ENCODE measurements around the gene DNAH17.

DNAH17 gene

DNA sequence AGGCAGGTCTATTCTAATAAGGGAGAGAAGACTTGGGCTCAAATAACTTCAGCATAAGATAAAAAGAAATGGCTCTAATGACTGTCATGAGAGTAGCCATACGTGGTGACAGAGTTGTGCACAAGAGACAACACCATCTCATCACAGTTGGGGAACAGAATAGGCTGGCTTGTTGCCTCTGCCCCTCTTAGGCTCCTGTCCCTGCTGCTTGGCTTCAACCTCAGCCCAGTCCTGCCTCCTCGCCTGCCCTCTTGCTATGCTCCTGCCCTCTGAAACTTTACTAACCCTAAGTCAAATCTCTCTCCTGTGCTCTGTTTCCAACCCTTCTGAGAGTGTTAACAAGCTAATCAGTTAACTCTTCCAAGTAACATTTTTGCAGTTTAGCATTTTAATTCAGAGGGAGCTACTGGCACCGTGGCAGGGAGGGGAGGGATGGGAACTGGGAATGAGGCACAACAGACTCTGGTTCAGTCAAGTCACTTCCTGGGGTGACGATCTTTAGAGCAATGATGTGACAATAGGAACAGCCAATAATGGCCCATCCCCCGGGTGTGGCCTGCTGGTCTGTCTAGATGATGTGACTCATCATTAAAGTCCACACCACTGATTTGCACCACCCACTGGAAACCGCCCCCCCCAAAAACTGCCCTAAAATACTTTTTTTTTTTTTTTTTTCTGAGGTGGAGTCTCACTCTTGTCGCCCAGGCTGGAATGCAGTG is 35.5 kb downstream of the DNAH17 start:
- DNase-seq, result no peak

GRCh38 chr17:78539781-78540180 is 37.4 kb downstream of the DNAH17 start:
- no peak for DNase-seq

GRCh38 chr17:78538033-78538776 is 39.0 kb downstream of the DNAH17 start:
- no peak for DNase-seq

DNA sequence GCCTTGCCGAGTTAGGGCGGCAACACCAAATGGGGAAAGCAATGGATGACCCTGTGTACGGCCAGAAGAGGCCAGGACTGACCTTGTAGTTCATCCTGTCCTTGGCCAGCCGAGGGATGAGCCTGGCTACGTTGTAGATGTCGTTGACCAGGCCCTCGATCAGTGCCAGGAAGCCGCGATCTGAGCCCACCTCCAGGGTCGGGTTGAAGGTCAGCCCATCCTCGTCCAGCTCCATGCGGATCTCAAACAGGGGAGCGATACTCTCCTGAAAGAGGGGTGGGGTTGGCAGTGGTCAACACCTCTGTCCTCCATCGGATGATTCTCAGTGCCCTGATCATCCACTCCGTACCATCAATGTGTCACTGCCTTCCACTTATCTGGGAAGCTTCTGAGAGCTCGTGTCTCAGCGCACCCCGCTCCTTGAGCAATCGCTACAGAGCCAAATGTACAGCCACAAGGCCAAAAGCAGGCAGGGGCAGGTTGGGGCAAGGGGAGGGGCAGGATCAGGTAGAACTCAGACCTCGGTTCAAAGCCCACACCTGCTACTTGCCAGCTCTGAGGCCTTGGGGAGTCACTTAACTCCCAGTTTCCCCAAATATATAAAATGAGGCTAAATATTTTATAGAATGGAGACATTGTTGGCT is 39.9 kb downstream of the DNAH17 start:
- DNase-seq, result no peak

GRCh38 chr17:78535273-78536197 is 41.7 kb downstream of the DNAH17 start:
- DNase-seq, result no peak

- no peak for DNase-seq
Measured at GRCh38 chr17:78534492-78535272, 42.5 kb downstream of the DNAH17 start.

- DNase-seq, result no peak
Measured at GRCh38 chr17:78532922-78533640, 44.1 kb downstream of the DNAH17 start.

- DNase-seq, result no peak
Measured at GRCh38 chr17:78532311-78532710, 44.9 kb downstream of the DNAH17 start.

- no peak for DNase-seq
Measured at GRCh38 chr17:78530675-78531074, 46.5 kb downstream of the DNAH17 start.

DNA sequence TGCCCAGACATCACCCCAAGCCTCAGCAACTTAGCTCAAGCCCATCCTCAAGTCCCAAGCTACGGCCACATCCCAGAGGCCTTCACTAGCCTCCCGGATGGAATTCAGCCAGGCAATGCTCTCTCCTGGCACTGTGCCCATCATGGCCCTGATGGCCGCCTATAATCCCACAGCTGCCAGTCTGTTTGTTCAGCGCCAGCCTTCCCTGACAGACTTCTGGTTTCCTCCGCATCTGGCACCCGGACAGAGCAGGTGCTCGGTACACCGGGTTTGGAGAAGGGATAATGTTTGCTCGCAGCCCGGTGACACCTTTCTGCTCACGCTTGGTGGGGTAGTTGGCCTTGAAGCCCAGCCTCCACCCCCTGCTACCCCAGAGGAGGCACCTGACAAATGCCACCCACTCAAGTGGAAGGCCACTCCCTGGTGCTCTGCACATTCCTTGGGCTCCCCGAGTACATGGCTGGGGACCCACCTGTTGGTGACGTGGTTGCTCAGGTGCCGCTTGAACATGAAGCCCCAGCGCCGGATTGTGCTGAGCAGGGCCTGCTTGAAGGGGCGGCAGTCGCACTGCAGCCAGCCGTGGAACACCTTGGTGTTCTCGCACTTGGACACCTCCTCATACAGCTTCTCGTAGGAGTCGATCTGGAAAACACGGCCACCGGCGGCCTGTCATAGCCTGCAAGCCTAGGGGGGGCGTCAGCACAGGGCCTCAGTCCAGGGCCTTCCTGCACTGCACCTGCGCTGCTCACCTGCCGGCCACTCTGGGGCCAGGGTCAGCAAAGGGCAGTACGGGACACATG is 47.1 kb downstream of the DNAH17 start:
- no peak for DNase-seq

DNA sequence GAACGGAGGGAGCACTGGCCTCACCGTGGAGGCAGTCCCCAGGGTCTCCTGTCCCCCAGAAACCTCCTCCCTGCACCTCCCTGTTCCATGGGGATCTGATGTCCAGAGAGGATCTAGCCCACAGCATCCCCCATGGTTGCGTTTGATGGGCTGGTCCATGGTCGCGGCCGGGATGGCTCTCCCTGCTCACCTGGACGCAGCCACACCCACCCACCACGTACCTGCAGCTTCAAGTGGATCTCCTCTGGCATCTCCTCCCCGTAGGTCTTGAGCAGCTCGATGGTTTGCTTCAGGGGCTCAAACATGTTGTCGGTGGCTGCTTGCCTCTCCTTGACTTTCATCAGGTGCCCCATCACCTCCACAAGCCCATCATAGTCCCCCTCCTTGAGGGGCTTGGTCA is 47.9 kb downstream of the DNAH17 start:
- DNase-seq, result no peak

DNA sequence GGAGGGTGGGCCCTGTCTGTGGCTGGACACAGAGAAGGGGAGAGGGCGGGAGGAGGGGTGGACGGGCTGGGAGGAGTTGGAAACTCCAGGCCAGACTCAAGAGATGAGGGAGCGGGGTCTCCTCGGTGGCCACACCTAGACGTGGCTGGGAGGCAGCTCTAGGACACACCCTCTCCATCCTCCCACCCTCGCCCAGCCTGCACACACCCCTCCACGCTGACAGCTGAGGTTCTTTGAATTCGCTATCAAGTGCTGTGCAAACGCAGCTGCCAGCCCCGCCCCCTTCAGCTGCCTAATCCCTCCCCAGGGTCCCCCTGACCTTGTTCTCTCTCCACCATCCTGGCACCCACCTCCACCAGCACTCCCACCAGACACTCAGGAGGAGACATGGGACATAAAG is 48.7 kb downstream of the DNAH17 start:
- DNase-seq, result no peak

GRCh38 chr17:78527345-78527744 is 49.9 kb downstream of the DNAH17 start:
- DNase-seq, result no peak

- no peak for DNase-seq
Measured at GRCh38 chr17:78526231-78527025, 50.8 kb downstream of the DNAH17 start.

GRCh38 chr17:78525511-78526160 is 51.6 kb downstream of the DNAH17 start:
- no peak for DNase-seq

- no peak for DNase-seq
Measured at GRCh38 chr17:78524870-78525510, 52.2 kb downstream of the DNAH17 start.

DNA sequence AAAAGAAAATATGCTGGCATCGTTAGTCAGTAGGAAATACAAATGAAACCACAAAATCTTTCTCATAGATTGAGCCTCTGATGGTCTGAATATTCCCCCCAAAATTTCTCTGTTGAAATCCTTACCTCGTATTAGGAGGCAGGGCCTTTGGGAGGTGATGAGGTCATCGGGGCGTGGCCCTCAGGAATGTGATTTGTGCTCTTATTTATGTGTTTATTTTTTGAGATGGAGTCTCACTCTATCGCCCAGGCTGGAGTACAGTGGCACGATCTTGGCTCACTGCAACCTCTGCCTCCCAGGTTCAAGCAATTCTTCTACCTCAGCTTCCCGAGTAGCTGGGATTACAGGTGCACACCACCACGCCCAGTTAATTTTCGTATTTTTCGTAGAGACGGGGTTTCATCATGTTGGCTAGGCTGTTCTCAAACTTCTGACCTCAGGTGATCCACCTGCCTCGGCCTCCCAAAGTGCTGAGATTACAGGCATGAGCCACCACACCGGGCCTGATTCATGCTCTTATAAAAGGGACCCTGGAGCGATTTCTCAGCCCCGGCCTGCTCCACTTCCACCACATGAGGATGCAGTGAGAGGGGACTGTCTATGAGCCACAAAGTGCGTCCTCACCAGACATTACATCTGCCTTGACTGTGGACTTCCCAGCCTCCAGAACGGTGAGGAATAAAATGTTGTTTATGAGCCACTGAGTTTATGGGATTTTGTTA is 53.1 kb downstream of the DNAH17 start:
- DNase-seq, result no peak
